GM12801 (cell line): ENCODE data around the gene MMP28.

Experiments used
- TF ChIP-seq, protein P1 (sequence below): IDR thresholded peaks from one replicate; pipeline ENCODE4 v1.5.1; 2011; ENCODE audit warnings: control low read depth; ENCODE audit not compliant: insufficient read length; ENCODE audit errors: extremely low read depth

MMP28 gene

DNA sequence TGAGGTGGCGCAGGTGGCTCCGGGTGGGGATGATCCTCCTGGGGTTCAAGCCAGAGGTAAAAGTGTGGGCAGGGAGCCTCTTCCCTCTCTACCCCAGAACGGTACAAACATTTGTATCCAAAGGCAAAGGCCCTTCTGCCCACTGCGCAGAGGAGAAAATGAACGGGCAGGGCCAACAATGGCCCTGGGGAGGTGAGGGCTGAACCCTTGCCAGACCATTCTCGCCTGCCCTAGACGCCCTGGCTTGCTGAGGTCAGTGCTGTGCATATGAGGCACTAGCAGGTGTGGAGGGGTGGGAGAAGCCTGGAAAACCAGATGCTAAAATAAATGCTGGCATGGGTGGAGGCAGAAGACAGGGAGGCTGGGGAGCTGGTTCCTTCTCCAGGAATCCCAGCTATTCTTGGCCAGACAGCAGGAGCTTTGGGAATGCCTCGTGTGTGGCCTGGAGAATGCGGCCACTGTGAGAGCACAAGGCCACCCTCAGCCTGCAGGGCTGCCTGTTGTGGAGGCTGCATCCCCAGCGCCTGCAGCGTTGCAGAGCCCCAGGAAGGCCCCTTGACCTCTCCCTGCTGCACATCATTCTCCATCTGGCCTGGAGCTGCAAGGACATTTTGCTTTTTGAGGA, 30.2 kb downstream of the MMP28 start:
- TF ChIP-seq, protein P1, sequence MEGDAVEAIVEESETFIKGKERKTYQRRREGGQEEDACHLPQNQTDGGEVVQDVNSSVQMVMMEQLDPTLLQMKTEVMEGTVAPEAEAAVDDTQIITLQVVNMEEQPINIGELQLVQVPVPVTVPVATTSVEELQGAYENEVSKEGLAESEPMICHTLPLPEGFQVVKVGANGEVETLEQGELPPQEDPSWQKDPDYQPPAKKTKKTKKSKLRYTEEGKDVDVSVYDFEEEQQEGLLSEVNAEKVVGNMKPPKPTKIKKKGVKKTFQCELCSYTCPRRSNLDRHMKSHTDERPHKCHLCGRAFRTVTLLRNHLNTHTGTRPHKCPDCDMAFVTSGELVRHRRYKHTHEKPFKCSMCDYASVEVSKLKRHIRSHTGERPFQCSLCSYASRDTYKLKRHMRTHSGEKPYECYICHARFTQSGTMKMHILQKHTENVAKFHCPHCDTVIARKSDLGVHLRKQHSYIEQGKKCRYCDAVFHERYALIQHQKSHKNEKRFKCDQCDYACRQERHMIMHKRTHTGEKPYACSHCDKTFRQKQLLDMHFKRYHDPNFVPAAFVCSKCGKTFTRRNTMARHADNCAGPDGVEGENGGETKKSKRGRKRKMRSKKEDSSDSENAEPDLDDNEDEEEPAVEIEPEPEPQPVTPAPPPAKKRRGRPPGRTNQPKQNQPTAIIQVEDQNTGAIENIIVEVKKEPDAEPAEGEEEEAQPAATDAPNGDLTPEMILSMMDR, result no peak

DNA sequence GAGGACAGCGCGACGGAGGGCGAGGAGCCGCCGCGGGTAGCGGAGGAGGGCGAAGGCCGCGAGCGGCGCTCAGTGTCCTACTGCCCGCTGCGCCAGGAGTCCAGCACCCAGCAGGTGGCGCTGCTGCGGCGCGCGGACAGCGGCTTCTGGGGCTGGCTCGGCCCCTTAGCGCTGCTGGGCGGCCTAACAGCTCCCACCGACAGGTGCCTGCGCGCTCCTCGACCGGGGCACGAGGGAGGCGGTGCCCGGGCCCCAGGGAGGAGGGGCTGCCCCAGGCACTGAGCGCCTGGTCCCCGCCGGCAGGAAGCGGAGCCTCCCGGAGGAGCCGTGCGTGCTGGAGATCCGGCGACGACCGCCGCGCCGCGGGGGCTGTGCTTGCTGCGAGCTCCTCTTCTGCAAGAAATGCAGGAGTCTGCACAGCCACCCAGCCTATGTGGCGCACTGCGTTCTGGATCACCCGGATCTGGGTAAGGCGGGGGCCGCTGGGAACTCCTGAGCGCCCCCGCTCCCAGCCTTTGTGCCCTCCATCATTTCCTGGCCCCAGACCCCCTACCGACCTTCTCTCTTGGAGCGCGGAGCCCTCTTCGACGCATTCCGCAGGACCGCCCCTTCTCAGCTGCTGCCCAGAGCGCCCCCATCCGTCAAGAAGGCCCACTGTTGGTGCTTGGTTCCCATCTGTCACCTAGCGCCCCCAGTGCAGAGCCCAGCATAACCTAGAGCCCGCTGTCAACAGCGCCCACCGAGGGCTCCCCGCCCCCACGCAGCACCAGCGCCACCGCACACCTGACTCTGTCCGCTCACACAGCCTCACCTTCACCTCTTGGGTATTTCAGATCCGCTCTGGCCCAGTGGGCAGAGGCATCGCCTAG, 31.1 kb downstream of the MMP28 start:
- TF ChIP-seq, protein P1, result peak; percentile 39

DNA sequence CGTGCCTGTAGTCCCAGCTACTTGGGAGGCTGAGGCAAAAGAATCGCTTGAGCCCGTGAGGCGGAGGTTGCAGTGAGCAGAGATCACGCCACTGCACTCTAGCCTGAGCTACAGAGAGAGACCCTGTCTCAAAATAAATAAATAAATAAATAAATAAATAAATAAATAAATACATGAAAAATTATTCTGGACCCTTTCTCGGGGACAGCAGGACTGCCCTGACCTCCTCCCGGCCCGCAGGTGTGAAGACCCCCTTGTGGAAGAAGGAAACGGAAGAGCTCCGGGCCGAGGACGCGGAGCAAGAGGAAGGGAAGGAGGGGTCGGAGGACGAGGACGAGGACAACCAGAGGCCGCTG, 31.7 kb downstream of the MMP28 start:
- TF ChIP-seq, protein P1, result no peak

DNA sequence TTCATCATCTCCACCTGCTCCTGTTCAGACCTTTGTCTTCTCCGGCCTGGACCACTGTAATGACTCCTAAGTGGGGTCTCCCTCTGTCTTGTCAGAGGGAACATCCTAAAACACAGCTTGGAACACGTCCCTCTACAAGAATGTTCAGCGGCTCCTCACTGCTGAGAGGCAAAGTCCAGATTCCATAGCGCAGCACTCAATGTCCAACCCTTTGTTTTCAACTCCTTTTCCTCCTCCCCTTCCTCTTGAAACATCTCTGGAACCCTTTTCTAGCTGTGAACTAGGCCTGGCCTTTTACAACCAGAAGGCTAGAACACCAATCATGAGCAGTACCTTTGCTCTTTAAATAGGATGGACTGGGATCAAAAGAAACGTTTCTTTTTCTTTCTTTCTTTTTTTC, 33.8 kb downstream of the MMP28 start:
- TF ChIP-seq, protein P1, result no peak

DNA sequence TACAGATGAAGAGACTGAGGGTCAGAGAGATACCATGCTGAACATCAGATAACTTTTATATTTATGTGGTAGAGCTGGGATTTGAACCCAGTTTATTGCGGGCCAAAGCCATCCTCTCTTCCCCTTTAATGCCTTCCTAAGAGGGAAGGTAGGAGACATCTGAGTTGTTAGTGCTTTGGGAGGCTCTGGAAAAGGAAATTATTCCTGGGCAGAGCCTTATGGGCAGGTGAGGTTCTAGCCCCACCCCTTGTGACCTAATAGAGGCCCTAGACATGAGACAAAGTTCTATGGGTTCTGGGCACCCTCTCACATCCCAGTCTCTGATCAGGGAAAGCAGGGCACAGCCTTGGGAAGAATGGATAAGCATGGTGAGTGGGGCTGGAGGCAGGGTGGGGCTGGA, 34.9 kb downstream of the MMP28 start, which contains the start of gene C17orf50:
C17orf50 (plus strand) TSS at position 301 of the 400 bp plus-strand sequence; CDS start at position 356, 55 bp downstream.
- TF ChIP-seq, protein P1, result no peak

DNA sequence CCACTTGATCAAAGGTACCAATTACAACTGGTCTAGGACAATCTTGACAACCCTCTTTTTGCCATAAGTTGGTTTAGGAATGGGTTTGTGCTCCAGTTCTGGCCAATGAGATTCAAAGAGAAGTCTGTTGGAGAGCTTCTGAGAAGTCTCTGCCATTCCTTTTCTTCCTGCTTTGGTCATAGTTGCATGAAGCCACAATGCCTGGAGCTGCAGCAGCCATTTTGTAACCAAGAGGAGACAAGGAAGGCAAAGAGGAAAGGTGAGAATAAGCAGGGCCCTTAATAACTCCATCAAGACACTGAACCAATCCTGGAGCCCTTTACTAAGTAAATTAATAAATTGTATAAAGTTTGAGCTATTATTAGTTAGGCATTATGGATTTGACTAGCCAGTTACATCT, 38.2 kb downstream of the MMP28 start:
- TF ChIP-seq, protein P1, result no peak

DNA sequence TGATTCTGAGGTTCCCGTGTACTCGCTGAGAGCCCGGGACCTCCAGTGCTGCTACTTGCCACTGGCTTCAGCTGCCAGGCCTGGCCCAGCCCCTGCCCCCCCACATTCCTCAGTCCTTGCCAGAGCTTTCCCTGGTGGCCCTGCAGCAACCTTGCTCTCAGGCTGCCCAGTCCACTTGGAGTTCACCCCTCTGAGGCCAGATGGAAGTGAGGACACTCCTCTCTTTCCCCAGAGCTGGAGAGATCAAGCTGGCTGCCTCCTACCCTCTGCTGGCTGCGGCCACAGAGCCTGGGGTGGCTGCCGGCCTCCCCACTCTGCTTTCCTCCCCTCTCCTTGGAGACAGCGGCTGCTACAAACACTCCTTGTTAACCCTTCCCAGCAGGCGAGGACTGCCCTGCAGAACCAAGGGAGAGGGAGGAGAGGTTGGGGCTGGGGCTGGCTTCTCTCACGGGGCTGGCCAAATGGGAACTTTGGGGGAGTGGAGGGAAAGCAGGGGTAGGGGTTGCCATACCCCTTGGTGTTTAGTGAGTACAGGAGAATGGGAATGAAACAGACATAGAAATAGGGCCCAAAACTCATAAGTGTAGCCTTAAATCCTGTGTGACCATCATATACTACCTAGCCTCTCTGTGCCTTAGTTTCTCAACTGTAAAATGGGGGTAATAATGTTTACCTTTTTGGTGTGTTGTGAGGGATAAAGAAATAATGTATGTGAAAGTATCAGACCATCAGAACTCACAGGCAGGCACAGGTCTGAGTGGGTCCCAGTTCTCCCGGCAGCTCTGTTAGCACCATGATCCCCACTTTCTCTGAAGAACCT, 42.3 kb downstream of the MMP28 start, which contains the start of gene GAS2L2:
GAS2L2 (minus strand) TSS at position 295 of the 820 bp plus-strand sequence. CDS start 389 bp downstream, outside the sequence.
- TF ChIP-seq, protein P1, result no peak
